GM15510 (cell line): ENCODE data around the gene DGKZ.

Experiments used
- POLR2A ChIP-seq: IDR thresholded peaks from 3 replicates; pipeline ENCODE4 v1.6.1; 2011; ENCODE audit warnings: borderline replicate concordance; ENCODE audit not compliant: insufficient read length; ENCODE audit errors: extremely low read depth

The DGKZ gene

DNA sequence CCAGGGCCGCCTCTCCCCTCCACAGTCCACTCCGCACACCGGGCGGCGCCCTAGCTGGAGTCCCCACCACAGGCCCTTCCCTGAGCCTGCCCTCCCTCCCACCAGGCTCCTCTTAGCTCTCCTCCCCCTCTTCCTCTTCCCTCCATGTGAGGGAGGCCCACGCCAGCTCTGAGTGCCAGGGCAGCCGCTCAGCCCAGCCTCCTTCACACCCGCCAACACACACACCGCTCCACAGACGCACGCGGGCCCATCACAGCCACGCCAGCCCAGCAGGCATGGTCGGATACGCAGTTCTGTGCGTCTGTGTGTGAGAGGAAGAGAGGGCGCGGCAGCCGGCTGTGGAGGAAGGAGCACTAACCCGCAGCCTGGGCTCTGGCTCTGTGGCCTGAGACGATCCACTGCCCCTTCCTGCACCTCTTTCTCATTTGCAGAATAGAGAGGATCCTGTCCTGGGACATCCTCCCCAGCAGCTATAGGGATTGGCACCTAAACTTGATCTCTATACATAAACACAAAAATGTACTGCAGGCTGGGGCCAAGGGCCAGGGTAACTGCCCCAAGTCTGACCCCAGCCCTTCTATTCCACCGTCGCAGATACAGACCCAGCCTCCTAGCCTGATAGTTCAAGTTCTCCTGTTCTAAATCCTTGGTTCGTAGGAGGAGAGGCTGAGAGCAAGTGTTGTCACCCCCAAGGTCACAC, 40.8 kb downstream of the DGKZ start:
- TF ChIP-seq POLR2A = no peak

DNA sequence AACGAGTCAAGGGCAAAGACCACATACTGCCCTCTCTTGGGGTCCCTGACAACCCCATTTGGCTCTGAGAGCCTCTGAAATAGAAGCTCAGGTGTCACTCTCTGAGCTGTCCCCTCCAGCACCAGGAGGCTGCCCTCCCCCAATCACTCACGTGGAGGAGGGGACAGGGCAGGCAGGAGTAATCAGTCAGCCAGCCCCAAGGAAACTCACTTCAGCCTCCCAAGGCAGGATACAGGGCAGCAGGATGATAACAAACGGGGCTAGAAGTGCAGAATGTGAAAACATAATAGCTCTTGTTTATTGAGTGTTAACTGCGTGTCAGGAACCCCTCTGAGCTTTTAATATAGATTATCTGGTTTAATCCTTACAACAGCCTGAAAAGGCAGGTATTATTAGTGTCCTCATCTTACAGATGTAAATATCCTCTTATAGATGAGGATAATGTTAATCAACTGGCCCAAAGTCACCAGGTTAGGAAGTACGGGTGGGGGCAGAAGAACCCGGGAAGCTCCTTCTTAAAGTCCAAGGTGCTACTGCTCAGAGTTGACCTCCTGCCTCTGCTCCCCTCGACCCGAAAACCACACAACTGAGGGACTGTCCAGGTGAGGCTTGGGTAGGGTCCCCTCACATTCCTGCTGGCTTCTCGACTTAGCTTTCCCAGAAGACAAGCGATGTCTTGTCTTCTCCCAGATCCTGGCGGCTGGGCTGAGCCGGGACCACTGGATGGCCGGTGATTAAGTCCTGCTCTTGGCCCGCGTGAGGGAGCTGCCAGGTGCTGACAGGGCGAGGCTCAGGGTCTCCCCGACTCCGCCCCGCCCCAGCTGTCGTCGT, 41.6 kb downstream of the DGKZ start:
- no peak for TF ChIP-seq POLR2A

DNA sequence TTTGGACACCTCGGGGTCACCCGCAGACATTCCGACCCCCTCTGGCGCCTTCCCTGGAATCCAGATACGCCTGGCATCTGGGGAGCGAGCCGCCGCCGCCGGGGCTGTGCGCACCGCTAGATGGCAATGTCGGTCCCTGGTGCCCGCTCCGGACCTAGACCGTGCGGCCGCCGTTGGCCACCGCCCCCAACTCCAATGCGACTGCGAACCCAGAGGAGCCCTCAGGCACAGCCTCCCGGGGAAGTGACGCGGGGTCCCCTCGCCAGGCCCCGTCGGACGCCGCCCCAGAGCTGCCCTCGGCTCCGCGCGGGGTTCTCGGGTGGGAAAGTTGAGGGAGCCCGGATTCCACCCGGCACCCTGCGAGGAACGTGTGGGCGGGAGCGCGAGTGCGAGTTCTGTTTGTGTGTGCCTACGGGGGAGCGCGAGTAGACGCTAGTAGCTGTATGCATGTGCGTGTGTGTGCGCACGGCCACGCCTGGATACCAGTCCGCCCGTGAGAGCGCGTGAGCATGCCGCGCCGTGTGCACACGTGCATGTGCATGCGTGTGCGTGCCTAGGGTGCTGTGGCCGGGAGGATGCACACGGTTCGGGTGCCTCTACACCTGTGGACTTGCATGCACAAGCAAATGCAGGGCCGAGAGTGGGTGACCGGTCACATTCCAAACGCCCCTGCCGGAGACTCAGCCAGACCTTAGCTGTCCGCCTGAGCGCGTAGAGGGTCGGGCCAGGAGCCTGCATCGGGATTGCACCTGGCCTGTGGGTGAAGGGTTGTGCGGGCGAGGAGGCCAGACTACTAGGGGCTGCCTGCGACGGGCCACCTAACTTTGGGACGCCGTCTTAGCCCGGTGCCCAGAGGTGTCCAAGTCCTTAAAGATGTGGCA, 42.4 kb downstream of the DGKZ start:
- no peak for TF ChIP-seq POLR2A

DNA sequence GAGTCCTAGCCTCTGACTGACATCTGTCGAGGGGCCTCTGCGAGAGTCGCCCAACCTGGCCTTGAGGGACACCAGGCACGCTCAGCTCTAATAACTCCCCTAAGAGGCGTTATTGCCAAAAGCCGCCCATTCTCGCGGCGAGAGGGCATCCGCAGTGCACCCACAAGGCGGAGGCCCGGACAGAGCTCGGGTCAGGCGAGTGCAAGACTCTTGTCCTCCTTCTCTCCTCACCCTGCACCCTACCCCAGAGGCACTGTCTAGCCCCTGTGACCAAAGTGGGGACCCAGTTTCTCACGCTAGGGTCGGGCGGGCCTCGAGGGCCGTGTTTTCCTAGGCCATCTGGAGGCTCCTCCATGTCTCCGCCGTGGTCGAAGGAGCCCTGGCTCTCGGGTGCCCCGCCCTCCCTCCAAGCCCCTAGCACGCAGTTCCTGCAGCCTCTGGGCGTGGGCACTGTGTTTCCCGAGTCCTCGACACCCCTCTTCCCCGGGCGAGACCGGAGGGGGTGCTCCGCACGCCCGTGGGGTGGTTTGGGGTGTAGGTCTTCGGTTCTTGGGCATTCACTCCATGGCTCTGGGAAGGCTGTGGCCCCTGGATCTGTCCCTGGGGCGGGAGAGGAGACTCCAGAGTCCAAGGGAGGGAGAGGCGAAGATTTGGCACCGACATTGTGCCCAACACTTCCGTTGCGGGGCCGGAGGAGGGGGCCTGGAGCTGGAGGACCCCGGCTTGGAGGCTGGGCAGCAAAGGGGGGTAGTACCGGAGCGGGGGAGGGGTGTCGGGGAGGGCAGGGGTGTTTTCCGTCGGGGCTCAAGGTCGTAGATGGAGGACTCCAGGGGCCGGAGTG, 43.3 kb downstream of the DGKZ start:
- no peak for TF ChIP-seq POLR2A

DNA sequence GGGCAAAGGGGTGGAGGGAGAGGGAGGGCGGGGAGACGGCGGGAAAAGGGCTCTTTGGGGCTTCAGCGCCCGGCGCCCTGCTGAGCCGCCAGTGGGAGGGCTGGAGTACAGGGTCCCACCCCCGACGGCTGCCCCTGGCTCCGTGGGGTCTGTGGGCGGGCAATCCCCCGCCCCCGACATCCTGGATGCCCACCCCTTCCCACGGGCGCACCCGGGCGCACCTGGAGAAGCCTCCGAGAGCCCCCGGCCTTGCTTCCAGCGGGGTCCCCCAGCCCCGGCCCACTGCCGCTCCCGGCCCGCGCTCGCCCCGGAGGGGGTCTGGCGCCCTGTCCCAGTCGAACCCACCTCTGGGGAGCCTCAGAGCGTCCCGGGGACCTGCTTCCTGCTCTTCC, 43.9 kb downstream of the DGKZ start:
- no peak for TF ChIP-seq POLR2A

DNA sequence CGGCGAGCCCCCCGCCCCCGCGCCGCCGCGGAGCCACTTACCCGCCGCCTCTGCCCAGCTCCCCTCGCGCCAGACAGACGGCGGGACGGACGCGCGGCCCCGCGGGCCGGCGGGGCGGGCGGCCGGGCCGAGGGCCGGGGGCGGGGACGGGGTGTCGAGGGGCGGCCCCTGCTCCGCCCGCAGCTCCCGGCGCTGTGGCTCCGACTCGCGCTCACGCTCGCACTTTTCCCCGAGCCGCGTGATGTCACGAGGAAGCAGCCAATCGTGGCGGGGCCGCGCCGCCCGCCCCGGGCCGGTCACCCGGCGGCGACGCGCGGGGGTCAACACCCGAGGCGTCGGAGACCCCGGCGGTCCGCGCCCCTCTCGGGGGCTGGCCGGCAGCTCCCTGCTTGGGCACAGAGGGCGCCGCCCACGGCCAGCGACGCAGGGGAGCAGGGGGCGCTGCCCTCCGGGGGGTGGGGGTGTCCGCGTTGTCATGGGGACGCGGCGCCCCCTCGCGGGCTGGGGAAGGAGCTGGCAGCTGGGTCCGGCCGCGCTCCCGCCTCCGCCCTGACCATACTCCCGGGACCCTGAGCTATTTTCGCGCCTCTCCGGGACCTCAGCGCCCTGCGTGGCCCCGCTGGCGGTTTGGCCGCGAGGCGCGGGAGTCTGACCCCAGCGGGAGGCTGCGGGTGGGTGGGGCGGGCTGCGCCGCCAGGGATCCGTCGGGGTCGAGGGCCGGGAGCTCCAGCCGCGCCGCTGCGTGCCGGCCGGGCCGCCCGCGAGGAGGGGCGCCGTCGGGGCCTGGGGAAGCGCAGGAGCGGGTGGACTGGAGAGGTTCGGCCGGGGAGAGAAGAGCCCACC, 44.5 kb downstream of the DGKZ start, which contains the start of gene CHRM4:
TSS of gene CHRM4 (minus strand) at position 199 of the 843 bp plus-strand sequence. CDS start 5,219 bp downstream, outside the sequence.
- TF ChIP-seq POLR2A = no peak

DNA sequence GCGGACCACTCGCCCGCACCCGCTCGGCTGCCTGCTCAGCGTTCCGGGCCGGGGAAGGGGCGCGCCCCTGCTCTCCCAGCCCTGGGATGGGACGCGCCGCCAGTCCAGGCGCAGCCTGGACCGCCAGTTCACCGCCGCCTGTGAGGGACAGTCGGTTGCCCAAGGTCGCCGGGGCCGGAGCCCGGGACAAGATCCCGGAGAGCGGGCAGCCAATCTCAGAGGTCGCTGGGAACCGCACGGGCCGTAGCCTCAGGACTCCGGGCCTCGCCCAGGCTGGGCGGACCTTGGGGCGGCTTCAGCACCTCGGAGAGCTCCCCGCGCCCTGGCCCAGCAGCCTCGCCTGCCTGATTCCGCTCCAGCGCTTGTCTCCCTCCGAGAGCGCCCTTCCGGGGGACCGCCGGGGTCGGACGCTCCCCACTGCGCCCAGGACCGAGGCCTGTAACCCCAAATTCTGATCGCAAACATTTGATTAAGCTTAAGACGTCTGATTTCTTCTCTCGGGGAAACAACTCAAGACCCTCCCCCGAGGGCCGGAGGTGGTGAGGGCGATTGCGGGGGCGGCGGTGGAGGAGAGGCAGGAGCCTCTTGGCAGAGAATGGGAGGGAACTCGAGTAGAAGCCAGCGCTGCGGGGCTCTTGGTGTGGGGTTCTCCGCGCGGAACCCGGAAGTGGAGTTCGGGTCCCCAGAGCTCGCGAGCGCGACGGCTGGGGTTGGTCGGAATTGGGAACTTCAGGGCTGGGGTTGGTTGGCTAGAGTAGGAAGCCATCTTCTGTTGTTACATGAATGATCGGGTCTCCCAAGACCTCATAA, 45.4 kb downstream of the DGKZ start:
- TF ChIP-seq POLR2A = no peak

DNA sequence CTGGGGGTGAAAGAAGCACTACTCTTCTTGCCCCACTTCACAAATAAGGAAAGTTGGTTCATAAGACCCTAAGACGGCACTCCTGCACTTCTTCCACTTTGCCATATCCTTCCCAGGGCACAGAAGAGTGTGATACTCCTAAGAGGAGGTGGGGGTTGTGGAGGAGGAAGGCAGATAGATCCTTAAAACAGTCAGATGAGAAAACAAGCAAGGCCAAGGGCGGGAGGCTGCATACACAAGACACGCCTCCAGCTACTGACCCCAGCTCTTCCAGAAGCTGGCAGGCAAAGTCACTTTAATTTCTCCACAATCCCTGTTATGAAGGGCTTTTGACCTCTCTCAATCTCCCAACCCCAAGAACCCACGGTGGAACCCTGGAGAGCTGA, 46.0 kb downstream of the DGKZ start:
- no peak for TF ChIP-seq POLR2A

DNA sequence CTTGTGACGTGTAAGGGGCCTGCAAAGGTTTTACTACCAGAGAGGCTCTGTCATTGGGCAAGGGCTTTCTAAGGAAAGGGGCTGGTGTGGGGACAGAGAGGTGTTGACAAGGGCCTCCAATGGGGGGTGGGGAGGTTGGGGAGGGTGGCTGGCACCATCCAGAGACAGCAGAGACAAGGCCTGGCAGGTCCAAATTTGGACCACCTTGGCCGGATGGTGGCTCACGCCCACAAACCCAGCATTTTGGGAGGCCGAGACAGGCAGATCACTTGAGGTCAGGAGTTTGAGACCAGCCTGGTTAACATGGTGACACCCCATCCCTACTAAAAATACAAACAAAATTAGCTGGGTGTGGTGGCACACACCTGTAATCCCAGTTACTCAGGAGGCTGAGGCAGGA, 46.5 kb downstream of the DGKZ start:
- TF ChIP-seq POLR2A = no peak

DNA sequence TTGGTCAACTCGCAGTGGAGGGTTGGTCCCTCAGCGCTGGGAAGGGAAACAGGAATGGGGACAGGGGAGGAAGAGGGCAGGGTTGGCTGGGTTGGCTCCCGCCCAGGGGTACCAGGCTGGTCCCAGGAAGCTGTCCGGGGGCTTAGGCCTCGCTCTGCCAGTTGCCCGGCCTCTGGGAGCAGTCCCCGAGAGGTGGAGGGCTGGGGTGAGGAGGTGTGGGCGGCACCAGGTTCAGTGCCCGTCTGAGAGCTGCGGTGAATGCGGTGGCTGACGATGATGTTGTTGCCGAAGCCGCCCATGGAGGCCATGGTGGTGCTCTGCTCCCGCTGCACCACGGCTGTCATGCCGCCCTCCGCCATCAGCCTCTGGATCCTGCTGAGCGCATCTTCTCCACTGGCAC, 50.3 kb downstream of the DGKZ start:
- no peak for TF ChIP-seq POLR2A

DNA sequence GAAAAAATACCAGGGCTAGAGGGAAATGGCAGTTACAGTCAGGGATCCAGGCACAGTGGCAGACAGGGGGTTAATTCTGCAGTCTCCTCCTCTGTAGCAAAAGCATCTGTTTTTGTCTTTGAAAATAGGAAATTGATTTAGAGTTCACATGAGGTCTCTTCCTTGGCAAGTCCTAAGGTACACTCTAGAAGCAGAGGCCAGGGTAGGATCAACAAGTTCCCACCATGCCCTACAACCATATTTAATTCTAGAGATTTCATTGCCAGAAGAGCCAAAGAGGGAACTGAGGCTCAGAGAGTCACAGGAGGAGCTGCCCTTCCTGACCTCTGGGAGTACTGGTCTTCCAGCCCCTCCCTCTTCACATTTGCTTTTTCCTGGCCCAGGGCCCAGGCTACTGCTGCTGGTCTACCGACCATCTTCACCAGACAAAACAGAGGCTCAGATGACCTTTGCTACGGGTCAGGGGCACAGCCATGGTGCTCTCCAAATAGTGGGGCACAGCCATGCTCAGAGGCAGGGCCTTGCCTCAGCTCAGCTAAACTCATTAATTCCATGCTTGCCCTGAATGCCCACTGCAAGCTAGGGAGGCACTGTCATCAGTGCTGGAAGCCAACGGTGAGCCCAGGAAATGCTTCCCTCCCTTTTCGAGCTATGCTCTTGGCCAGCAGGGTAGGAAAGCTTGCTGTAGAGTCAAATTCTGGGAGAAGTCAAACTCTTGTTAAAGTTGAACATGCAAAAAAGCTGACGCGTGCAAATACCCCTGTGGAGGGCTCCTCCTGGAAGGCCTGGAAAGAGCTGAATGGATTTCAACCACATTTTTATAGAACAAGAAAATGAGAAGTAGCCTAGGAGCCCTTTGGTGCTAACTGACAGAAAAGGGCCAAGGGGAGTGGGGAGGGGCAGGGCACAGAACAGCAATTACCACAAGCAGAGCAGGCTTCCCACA, 56.0 kb downstream of the DGKZ start:
- TF ChIP-seq POLR2A = no peak
